Astrocyte (in vitro differentiated cells and primary cell): ENCODE results near the gene SNX12.

Experiments
- EZH2 ChIP-seq: IDR thresholded peaks from 2 replicates; pipeline ENCODE4 v1.6.1; 2012; ENCODE audit warnings: mild to moderate bottlenecking, low read length, inconsistent platforms; ENCODE audit not compliant: insufficient read depth
- TF ChIP-seq, protein P1 (sequence below): IDR thresholded peaks from 2 replicates; pipeline ENCODE4 v1.5.1; 2011; ENCODE audit warnings: low read depth, mild to moderate bottlenecking, inconsistent platforms, low read length, moderate library complexity; ENCODE audit not compliant: insufficient read depth

- TF ChIP-seq, protein P1, sequence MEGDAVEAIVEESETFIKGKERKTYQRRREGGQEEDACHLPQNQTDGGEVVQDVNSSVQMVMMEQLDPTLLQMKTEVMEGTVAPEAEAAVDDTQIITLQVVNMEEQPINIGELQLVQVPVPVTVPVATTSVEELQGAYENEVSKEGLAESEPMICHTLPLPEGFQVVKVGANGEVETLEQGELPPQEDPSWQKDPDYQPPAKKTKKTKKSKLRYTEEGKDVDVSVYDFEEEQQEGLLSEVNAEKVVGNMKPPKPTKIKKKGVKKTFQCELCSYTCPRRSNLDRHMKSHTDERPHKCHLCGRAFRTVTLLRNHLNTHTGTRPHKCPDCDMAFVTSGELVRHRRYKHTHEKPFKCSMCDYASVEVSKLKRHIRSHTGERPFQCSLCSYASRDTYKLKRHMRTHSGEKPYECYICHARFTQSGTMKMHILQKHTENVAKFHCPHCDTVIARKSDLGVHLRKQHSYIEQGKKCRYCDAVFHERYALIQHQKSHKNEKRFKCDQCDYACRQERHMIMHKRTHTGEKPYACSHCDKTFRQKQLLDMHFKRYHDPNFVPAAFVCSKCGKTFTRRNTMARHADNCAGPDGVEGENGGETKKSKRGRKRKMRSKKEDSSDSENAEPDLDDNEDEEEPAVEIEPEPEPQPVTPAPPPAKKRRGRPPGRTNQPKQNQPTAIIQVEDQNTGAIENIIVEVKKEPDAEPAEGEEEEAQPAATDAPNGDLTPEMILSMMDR, result no peak
- no peak for TF ChIP-seq EZH2
These were observed 17.8 kb upstream of the SNX12 start for GRCh38 chrX:71085900-71086299.
